Subcutaneous abdominal adipose tissue (tissue), 5 donors: ENCODE results near the gene SPDYE2B.
"Not testable (repeated sequence)": the region's sequence is repeated elsewhere in the genome, so short reads cannot be mapped to it uniquely, and the experiment has no call there.

ENCODE experiments used
- H3K27ac ChIP-seq: one replicate; pipeline ENCODE4 v1.7.0; 2013; ENCODE audit warnings: low read depth, mild to moderate bottlenecking, inconsistent platforms, low read length, moderate library complexity
- H3K27me3 ChIP-seq, 5 donors: one replicate each; pipeline ENCODE4 v1.7.0; 2013; ENCODE audit warnings: low read length in 5 of 5, inconsistent platforms in 1 of 5; ENCODE audit not compliant: control insufficient read depth in 5 of 5, insufficient read depth in 4 of 5
- H3K36me3 ChIP-seq, 5 donors: one replicate each; pipeline ENCODE4 v1.7.0; 2013; ENCODE audit warnings: low read length in 5 of 5; ENCODE audit not compliant: control insufficient read depth in 5 of 5, insufficient read depth in 5 of 5
- H3K4me1 ChIP-seq, 5 donors: one replicate each; pipeline ENCODE4 v1.7.0; 2013; ENCODE audit warnings: low read length in 5 of 5, mild to moderate bottlenecking in 3 of 5, moderate library complexity in 1 of 5; ENCODE audit not compliant: control insufficient read depth in 5 of 5, insufficient read depth in 5 of 5
- H3K4me3 ChIP-seq, 5 donors: one replicate each; pipeline ENCODE4 v1.7.0; 2013; ENCODE audit warnings: low read length in 5 of 5, low read depth in 1 of 5
- H3K9ac ChIP-seq, 5 donors: one replicate each; pipeline ENCODE4 v1.7.0; 2013; ENCODE audit warnings: low read length in 5 of 5, mild to moderate bottlenecking in 4 of 5, moderate library complexity in 3 of 5
- H3K9me3 ChIP-seq, 5 donors: one replicate each; pipeline ENCODE4 v1.7.0; 2013; ENCODE audit warnings: low read length in 5 of 5; ENCODE audit not compliant: control insufficient read depth in 5 of 5
- donor health status: healthy.
- donor health status: healthy.
- donor health status: healthy.
- donor health status: healthy.
- donor health status: healthy.

SPDYE2B gene

GRCh38 chr7:102680780-102681179, 30.7 kb downstream of the SPDYE2B start:
- H3K9ac ChIP-seq, H3K27me3 ChIP-seq, H3K4me1 ChIP-seq, H3K27ac ChIP-seq, H3K9me3 ChIP-seq, H3K36me3 ChIP-seq, H3K4me3 ChIP-seq: not testable (repeated sequence)

GRCh38 chr7:102682560-102682959, 32.4 kb downstream of the SPDYE2B start:
- H3K36me3 ChIP-seq, H3K27me3 ChIP-seq, H3K27ac ChIP-seq, H3K4me1 ChIP-seq, H3K9ac ChIP-seq, H3K4me3 ChIP-seq, H3K9me3 ChIP-seq: not testable (repeated sequence)

- H3K9me3 ChIP-seq, H3K27ac ChIP-seq, H3K4me1 ChIP-seq, H3K27me3 ChIP-seq, H3K36me3 ChIP-seq, H3K9ac ChIP-seq, H3K4me3 ChIP-seq: not testable (repeated sequence)
Observed at GRCh38 chr7:102688299-102689036, 38.3 kb downstream of the SPDYE2B start.

- H3K36me3 ChIP-seq, H3K9me3 ChIP-seq, H3K4me3 ChIP-seq, H3K27me3 ChIP-seq, H3K9ac ChIP-seq, H3K4me1 ChIP-seq, H3K27ac ChIP-seq: not testable (repeated sequence)
Observed at GRCh38 chr7:102689436-102690282, 39.5 kb downstream of the SPDYE2B start.

- H3K4me3 ChIP-seq, H3K36me3 ChIP-seq, H3K27ac ChIP-seq, H3K9ac ChIP-seq, H3K9me3 ChIP-seq, H3K4me1 ChIP-seq, H3K27me3 ChIP-seq: not testable (repeated sequence)
Observed at GRCh38 chr7:102690602-102691001, 40.5 kb downstream of the SPDYE2B start.

GRCh38 chr7:102694008-102694407, 43.9 kb downstream of the SPDYE2B start:
- H3K9me3 ChIP-seq, H3K27ac ChIP-seq, H3K36me3 ChIP-seq, H3K9ac ChIP-seq, H3K27me3 ChIP-seq, H3K4me1 ChIP-seq, H3K4me3 ChIP-seq: not testable (repeated sequence)

- H3K27me3 ChIP-seq, H3K4me3 ChIP-seq, H3K9me3 ChIP-seq, H3K9ac ChIP-seq, H3K36me3 ChIP-seq, H3K4me1 ChIP-seq, H3K27ac ChIP-seq: not testable (repeated sequence)
Observed at GRCh38 chr7:102695033-102695552, 45.0 kb downstream of the SPDYE2B start.

GRCh38 chr7:102696009-102696408, 45.9 kb downstream of the SPDYE2B start:
- H3K4me1 ChIP-seq, H3K36me3 ChIP-seq, H3K9ac ChIP-seq, H3K27me3 ChIP-seq, H3K4me3 ChIP-seq, H3K27ac ChIP-seq, H3K9me3 ChIP-seq: not testable (repeated sequence)

GRCh38 chr7:102697642-102698512, 47.8 kb downstream of the SPDYE2B start:
- not testable (repeated sequence) for H3K9me3 ChIP-seq, H3K4me1 ChIP-seq, H3K27me3 ChIP-seq, H3K4me3 ChIP-seq, H3K9ac ChIP-seq, H3K27ac ChIP-seq, H3K36me3 ChIP-seq
